HAP-1 (cell line): ENCODE data around the gene SAMD15.

Source experiments
- DNase-seq, 2 experiments: peaks; one replicate each; pipeline ENCODE4 v3.0.0-alpha.2; 2016 to 2020; ENCODE audit warnings: low spot score in 2 of 2
- H3K27me3 ChIP-seq: fragments of 250-450 bp; sonication (Bioruptor Pico); 2 replicates; pipeline ENCODE4 v1.5.1; 2020; ENCODE audit warnings: low read depth, mild to moderate bottlenecking, moderate library complexity
- H3K36me3 ChIP-seq: fragments of 250-450 bp; sonication (Bioruptor Pico); replicated peaks from 2 replicates; pipeline ENCODE4 v1.5.1; 2020; ENCODE audit warnings: mild to moderate bottlenecking
- H3K4me1 ChIP-seq: fragments of 250-450 bp; sonication (Bioruptor Pico); 2 replicates; pipeline ENCODE4 v1.5.1; 2020; ENCODE audit warnings: mild to moderate bottlenecking
- H3K4me3 ChIP-seq: fragments of 250-450 bp; sonication (Bioruptor Pico); 2 replicates; pipeline ENCODE4 v1.5.1; 2020; ENCODE audit warnings: mild to moderate bottlenecking, moderate library complexity
- H3K9me3 ChIP-seq: fragments of 250-450 bp; sonication (Bioruptor Pico); 2 replicates; pipeline ENCODE4 v1.5.1; 2020; ENCODE audit warnings: mild to moderate bottlenecking, moderate library complexity
- in situ Hi-C: fragments of 300-500 bp; cut with MboI; formaldehyde crosslinking; loops from 3 replicates; pipeline ENCODE4 v1.14.3; 2020; ENCODE audit warnings: low sequenced_read_pairs, inconsistent platforms, mixed read lengths

SAMD15 gene

GRCh38 chr14:77353469-77354141 lies 23.6 kb upstream of the SAMD15 start:
- H3K4me1 ChIP-seq = no peaks in the 10 kb centered on the region
- no peak overlapping the region for H3K4me3 ChIP-seq
- no peaks in the 10 kb centered on the region for H3K9me3 ChIP-seq
- H3K27me3 ChIP-seq = no peaks in the 10 kb centered on the region
- in situ Hi-C loops = no loop called here
- no peak for DNase-seq
- H3K36me3 ChIP-seq = no peaks in the 10 kb centered on the region; the same call in 1 of the 2 replicates

GRCh38 chr14:77355811-77356210 lies 21.4 kb upstream of the SAMD15 start:
- Histone ChIP-seq H3K36me3 (no peaks in the 10 kb centered on the region), H3K4me3 (no peak overlapping the region), H3K4me1 (no peaks in the 10 kb centered on the region), H3K27me3 (no peaks in the 10 kb centered on the region), H3K9me3 (no peaks in the 10 kb centered on the region)
- no peak for DNase-seq
- in situ Hi-C loops = no loop called here

GRCh38 chr14:77356899-77357298 lies 20.3 kb upstream of the SAMD15 start:
- H3K36me3 ChIP-seq = no peaks in the 10 kb centered on the region
- no peaks in the 10 kb centered on the region for H3K4me1 ChIP-seq
- in situ Hi-C loops = no loop called here

GRCh38 chr14:77359626-77360025 lies 17.6 kb upstream of the SAMD15 start:
- in situ Hi-C loops = no loop called here
- Histone ChIP-seq H3K36me3 (no peaks in the 10 kb centered on the region), H3K4me1 (no peaks in the 10 kb centered on the region), H3K4me3 (no peak overlapping the region), H3K27me3 (no peaks in the 10 kb centered on the region), H3K9me3 (0 out of 2 replicates have a peak, but pooled peaks cover 3% of the 10 kb centered on the region)
- no peak for DNase-seq

More at GRCh38 chr14:77356899-77357298, 20.3 kb upstream of the SAMD15 start:
- H3K4me3 ChIP-seq = no peak overlapping the region
- H3K27me3 ChIP-seq = no peaks in the 10 kb centered on the region
- no peak for DNase-seq
- H3K9me3 ChIP-seq = 0 out of 2 replicates have a peak, but pooled peaks cover 2% of the 10 kb centered on the region

- no peaks in the 10 kb centered on the region for H3K4me1 ChIP-seq
- no peaks in the 10 kb centered on the region for H3K27me3 ChIP-seq
- in situ Hi-C loops = no loop called here
- H3K4me3 ChIP-seq = no peak overlapping the region
- H3K36me3 ChIP-seq = peaks cover 3% of the 10 kb centered on the region; the same call in 1 of the 2 replicates
- 0 out of 2 replicates have a peak, but pooled peaks cover 3% of the 10 kb centered on the region for H3K9me3 ChIP-seq
- DNase-seq = no peak
Observed at GRCh38 chr14:77364146-77364545, 13.0 kb upstream of the SAMD15 start.

GRCh38 chr14:77369285-77369684 lies 7.9 kb upstream of the SAMD15 start:
- Histone ChIP-seq H3K4me1 (peaks cover 14% of the 10 kb centered on the region), H3K36me3 (peaks cover 3% of the 10 kb centered on the region; the same call in 1 of the 2 replicates)
- in situ Hi-C loops = no loop called here

GRCh38 chr14:77372304-77372841 lies 4.8 kb upstream of the SAMD15 start:
- Histone ChIP-seq H3K27me3 (no peaks in the 10 kb centered on the region; the same call in 1 of the 2 replicates), H3K9me3 (no peaks in the 10 kb centered on the region), H3K36me3 (no peaks in the 10 kb centered on the region), H3K4me3 (no peak overlapping the region), H3K4me1 (peaks cover 21% of the 10 kb centered on the region)
- peak in 1 of 2 experiments; percentile 12 for DNase-seq
- in situ Hi-C loops = no loop called here

More at GRCh38 chr14:77369285-77369684, 7.9 kb upstream of the SAMD15 start:
- Histone ChIP-seq H3K4me3 (no peak overlapping the region), H3K27me3 (no peaks in the 10 kb centered on the region; the same call in 1 of the 2 replicates), H3K9me3 (no peaks in the 10 kb centered on the region)
- no peak for DNase-seq

GRCh38 chr14:77375164-77375950 lies 1.8 kb upstream of the SAMD15 start:
- no peak for DNase-seq
- Histone ChIP-seq H3K9me3 (no peaks in the 10 kb centered on the region), H3K36me3 (no peaks in the 10 kb centered on the region), H3K4me1 (peaks cover 24% of the 10 kb centered on the region), H3K27me3 (no peaks in the 10 kb centered on the region; the same call in 1 of the 2 replicates), H3K4me3 (peak overlapping the region; percentile 95)
- in situ Hi-C loops = no loop called here

GRCh38 chr14:77375973-77376770 lies 1.0 kb upstream of the SAMD15 start:
- Histone ChIP-seq H3K4me3 (peak overlapping the region; percentile 95), H3K27me3 (no peaks in the 10 kb centered on the region), H3K36me3 (no peaks in the 10 kb centered on the region), H3K4me1 (peaks cover 21% of the 10 kb centered on the region), H3K9me3 (no peaks in the 10 kb centered on the region)
- in situ Hi-C loops = no loop called here
- peak in 1 of 2 experiments; percentile 37 for DNase-seq

GRCh38 chr14:77377502-77377844 lies 294 bp downstream of the SAMD15 start:
- Histone ChIP-seq H3K9me3 (no peaks in the 10 kb centered on the region), H3K4me3 (peak overlapping the region; percentile 95), H3K4me1 (peaks cover 15% of the 10 kb centered on the region), H3K27me3 (no peaks in the 10 kb centered on the region), H3K36me3 (no peaks in the 10 kb centered on the region)
- in situ Hi-C loops = no loop called here
- DNase-seq = no peak

GRCh38 chr14:77378701-77379100 lies 1.5 kb downstream of the SAMD15 start:
- peaks cover 17% of the 10 kb centered on the region for H3K4me1 ChIP-seq
- no peaks in the 10 kb centered on the region for H3K36me3 ChIP-seq
- no peaks in the 10 kb centered on the region for H3K9me3 ChIP-seq
- DNase-seq = no peak
- no peak overlapping the region for H3K4me3 ChIP-seq
- no peaks in the 10 kb centered on the region for H3K27me3 ChIP-seq
- in situ Hi-C loops = no loop called here

GRCh38 chr14:77390188-77390587 lies 13.0 kb downstream of the SAMD15 start:
- DNase-seq = no peak
- Histone ChIP-seq H3K4me1 (no peaks in the 10 kb centered on the region), H3K27me3 (no peaks in the 10 kb centered on the region), H3K36me3 (no peaks in the 10 kb centered on the region), H3K9me3 (no peaks in the 10 kb centered on the region), H3K4me3 (no peak overlapping the region)
- in situ Hi-C loops = no loop called here

- Histone ChIP-seq H3K27me3 (no peaks in the 10 kb centered on the region), H3K4me1 (no peaks in the 10 kb centered on the region; the same call in 1 of the 2 replicates), H3K4me3 (no peak overlapping the region), H3K36me3 (no peaks in the 10 kb centered on the region), H3K9me3 (no peaks in the 10 kb centered on the region; the same call in 1 of the 2 replicates)
- no peak for DNase-seq
- in situ Hi-C loops = no loop called here
Observed at GRCh38 chr14:77400216-77400615, 23.0 kb downstream of the SAMD15 start.
